HEK293 (cell line): ENCODE data around the gene B4GALNT3.

Experiments used
- CTCF ChIA-PET: fragments of 350-600 bp; formaldehyde crosslinking; extraction: SDS; loops from one replicate; lab custom pipeline; 2021; ENCODE audit warnings: antibody characterized with exemption; lab: Yijun Ruan, JAX
- POLR2A ChIA-PET: fragments of 300-600 bp; formaldehyde crosslinking; extraction: SDS; loops from one replicate; lab custom pipeline; 2020; ENCODE audit warnings: antibody characterized with exemption, inconsistent platforms; lab: Yijun Ruan, JAX
- H3K27ac ChIP-seq: fragments of 200-500 bp; sonication (Bioruptor generic); 2 replicates; pipeline ENCODE4 v1.5.1; 2014; ENCODE audit warnings: low read depth, low read length, control low read depth, inconsistent platforms; ENCODE audit errors: extremely low read depth
- H3K36me3 ChIP-seq, 2 experiments: fragments of 200-500 bp in 1 of 2; sonication (Bioruptor generic) in 1 of 2; 1 replicate in 1 of 2; 2 replicates in 1 of 2; pipeline ENCODE4 v1.5.1; 2014 to 2017; ENCODE audit warnings: inconsistent platforms in 2 of 2, low read length in 2 of 2; ENCODE audit not compliant: control insufficient read depth in 2 of 2, insufficient read depth in 1 of 2
- H3K4me1 ChIP-seq: fragments of 200-500 bp; sonication (Bioruptor generic); 2 replicates; pipeline ENCODE4 v1.5.1; 2014; ENCODE audit warnings: mild to moderate bottlenecking, low read length, inconsistent platforms; ENCODE audit not compliant: control insufficient read depth, insufficient read depth
- H3K4me3 ChIP-seq: 2 replicates; pipeline ENCODE4 v1.5.1; 2011; ENCODE audit warnings: low read depth, mild to moderate bottlenecking, control low read depth, low read length, moderate library complexity
- H3K9me3 ChIP-seq: fragments of 200-500 bp; sonication (Bioruptor generic); 2 replicates; pipeline ENCODE4 v1.5.1; 2014; ENCODE audit warnings: low read depth, low read length, inconsistent platforms; ENCODE audit not compliant: control insufficient read depth, insufficient read depth
- MYNN ChIP-seq: fragments of 450-650 bp; formaldehyde crosslinking; IDR thresholded peaks from 2 replicates; pipeline ENCODE4 v1.5.1; 2016; ENCODE audit warnings: missing biosample characterization, missing genetic modification characterization, borderline replicate concordance
- PRDM2 ChIP-seq: fragments of 450-650 bp; formaldehyde crosslinking; IDR thresholded peaks from 2 replicates; pipeline ENCODE4 v1.5.1; 2016; ENCODE audit warnings: missing biosample characterization, missing genetic modification characterization, borderline replicate concordance
- RBAK ChIP-seq: fragments of 450-650 bp; formaldehyde crosslinking; IDR thresholded peaks from 2 replicates; pipeline ENCODE4 v1.5.1; 2016; ENCODE audit warnings: missing biosample characterization, missing genetic modification characterization
- TRIM28 ChIP-seq: IDR thresholded peaks from 2 replicates; pipeline ENCODE4 v1.6.1; 2011; ENCODE audit warnings: low read length, control low read depth, borderline replicate concordance
- ZEB2 ChIP-seq: fragments of 450-650 bp; formaldehyde crosslinking; IDR thresholded peaks from 2 replicates; pipeline ENCODE4 v1.5.1; 2016; ENCODE audit warnings: missing biosample characterization, missing genetic modification characterization
- ZNF24 ChIP-seq: fragments of 450-650 bp; formaldehyde crosslinking; IDR thresholded peaks from 2 replicates; pipeline ENCODE4 v1.5.1; 2016; ENCODE audit warnings: missing biosample characterization, missing genetic modification characterization
- ZNF280D ChIP-seq: fragments of 450-650 bp; formaldehyde crosslinking; IDR thresholded peaks from 2 replicates; pipeline ENCODE4 v1.5.1; 2016; ENCODE audit warnings: missing biosample characterization, missing genetic modification characterization
- ZNF398 ChIP-seq: fragments of 450-650 bp; formaldehyde crosslinking; IDR thresholded peaks from 2 replicates; pipeline ENCODE4 v1.5.1; 2017; ENCODE audit warnings: missing biosample characterization, missing genetic modification characterization
- ZNF423 ChIP-seq: fragments of 450-650 bp; formaldehyde crosslinking; IDR thresholded peaks from 2 replicates; pipeline ENCODE4 v1.5.1; 2016; ENCODE audit warnings: missing biosample characterization, missing genetic modification characterization
- ZNF670 ChIP-seq: fragments of 450-650 bp; formaldehyde crosslinking; IDR thresholded peaks from 2 replicates; pipeline ENCODE4 v1.5.1; 2016; ENCODE audit warnings: missing biosample characterization, missing genetic modification characterization, low read depth
- ZNF704 ChIP-seq: fragments of 450-650 bp; formaldehyde crosslinking; IDR thresholded peaks from 2 replicates; pipeline ENCODE4 v1.5.1; 2016; ENCODE audit warnings: missing biosample characterization, missing genetic modification characterization
- ZSCAN30 ChIP-seq: fragments of 450-650 bp; IDR thresholded peaks from 2 replicates; pipeline ENCODE4 v1.5.1; 2018; ENCODE audit warnings: missing biosample characterization, mild to moderate bottlenecking, missing genetic modification characterization, moderate library complexity

B4GALNT3 gene

DNA sequence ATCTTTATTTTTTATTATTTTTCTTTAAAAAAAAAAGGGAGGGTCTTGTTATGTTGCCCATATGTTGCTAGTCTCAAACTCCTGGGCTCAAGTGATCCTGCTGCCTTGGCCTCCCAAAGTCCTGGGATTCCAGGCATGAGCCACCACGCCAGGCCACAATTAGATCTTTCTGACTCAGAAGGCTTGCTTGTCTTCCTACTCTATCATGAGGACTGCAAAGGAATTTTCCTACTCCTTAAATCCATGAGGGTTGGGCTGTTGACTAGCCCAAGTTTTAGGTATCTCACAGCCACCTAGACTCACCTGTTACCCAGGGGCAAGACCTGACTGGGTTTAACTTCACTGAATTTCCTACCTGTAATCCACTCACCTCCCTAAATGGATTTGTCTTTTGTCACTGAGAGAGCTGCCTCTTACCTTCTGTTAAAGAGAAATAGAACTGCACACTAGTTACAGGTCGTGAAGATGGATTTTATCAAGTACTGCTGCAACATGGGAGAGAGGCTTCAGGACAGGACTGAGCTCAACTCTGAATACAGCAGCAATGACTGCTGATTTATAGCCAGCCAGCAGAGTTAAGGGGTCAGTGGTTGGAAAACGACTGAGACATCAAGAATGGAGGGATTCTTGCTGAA lies 72.3 kb downstream of the B4GALNT3 start (continued):
- TF ChIP-seq PRDM2 (tag by site-specific recombination) (no peak), ZNF423 (tag by site-specific recombination) (no peak), ZSCAN30 (tag by site-specific recombination) (no peak), ZNF398 (tag by site-specific recombination) (no peak), ZNF704 (tag by site-specific recombination) (no peak), RBAK (tag by site-specific recombination) (no peak), ZNF24 (no peak), ZEB2 (tag by site-specific recombination) (no peak), MYNN (tag by site-specific recombination) (no peak), TRIM28 (no peak)
- TF ChIP-seq, all 188 proteins: peak for 2

GRCh38 chr12:532908-533565 lies 73.3 kb downstream of the B4GALNT3 start:
- Histone ChIP-seq H3K27ac (no peak overlapping the region), H3K9me3 (no peaks in the 10 kb centered on the region), H3K4me3 (no peak overlapping the region), H3K36me3 (no peaks in the 10 kb centered on the region), H3K4me1 (no peaks in the 10 kb centered on the region)
- POLR2A ChIA-PET, result no interaction called here
- no peak for TF ChIP-seq ZNF280D (tag by site-specific recombination)
- TF ChIP-seq ZNF670 (tag by site-specific recombination), result no peak
- CTCF ChIA-PET, result interaction anchor here (0.8 to 5.8 kb wide), 3 partner anchors 14 to 91 kb away, joined by 5 to 30 read pairs (median 7); no protein-coding TSS in a partner anchor
